Mesendoderm (in vitro differentiated cells): ENCODE results near the gene ADGRV1.
"Not testable (repeated sequence)": the region's sequence is repeated elsewhere in the genome, so short reads cannot be mapped to it uniquely, and the experiment has no call there.

Experiments
- DNase-seq: peaks from one replicate; pipeline ENCODE4 v3.0.0; 2013
- H2AK5ac ChIP-seq: 2 replicates; pipeline ENCODE4 v1.6.1; 2013; ENCODE audit warnings: low read length, inconsistent platforms
- H2BK120ac ChIP-seq: 2 replicates; pipeline ENCODE4 v1.6.1; 2013; ENCODE audit warnings: low read depth, mild to moderate bottlenecking, low read length, moderate library complexity, mixed read lengths
- H2BK15ac ChIP-seq: replicated peaks from 2 replicates; pipeline ENCODE4 v1.6.1; 2013; ENCODE audit warnings: low read depth, mild to moderate bottlenecking, moderate library complexity
- H2BK5ac ChIP-seq: 2 replicates; pipeline ENCODE4 v1.6.1; 2013; ENCODE audit warnings: low read length, inconsistent platforms
- H3K18ac ChIP-seq: 2 replicates; pipeline ENCODE4 v1.6.1; 2013; ENCODE audit warnings: mild to moderate bottlenecking, low read length, mixed read lengths
- H3K23ac ChIP-seq: one replicate; pipeline ENCODE4 v1.6.1; 2013; ENCODE audit warnings: low read length
- H3K27ac ChIP-seq: 2 replicates; pipeline ENCODE4 v1.5.1; 2013; ENCODE audit warnings: low read depth, mild to moderate bottlenecking, inconsistent platforms, low read length, moderate library complexity
- H3K27me3 ChIP-seq: 2 replicates; pipeline ENCODE4 v1.6.1; 2013; ENCODE audit warnings: low read length, control low read depth, mild to moderate bottlenecking, inconsistent platforms; ENCODE audit not compliant: insufficient read depth, poor library complexity
- H3K36me3 ChIP-seq: 2 replicates; pipeline ENCODE4 v1.6.1; 2013; ENCODE audit warnings: low read length, inconsistent platforms; ENCODE audit not compliant: control insufficient read depth, insufficient read depth
- H3K4ac ChIP-seq: one replicate; pipeline ENCODE4 v1.6.1; 2013; ENCODE audit warnings: low read depth, mild to moderate bottlenecking, low read length, moderate library complexity
- H3K4me1 ChIP-seq: 2 replicates; pipeline ENCODE4 v1.6.1; 2013; ENCODE audit warnings: low read depth, low read length, inconsistent platforms; ENCODE audit not compliant: control insufficient read depth
- H3K4me2 ChIP-seq: 2 replicates; pipeline ENCODE4 v1.6.1; 2013; ENCODE audit warnings: low read length
- H3K4me3 ChIP-seq: 2 replicates; pipeline ENCODE4 v1.5.1; 2013; ENCODE audit warnings: mild to moderate bottlenecking, low read length
- H3K56ac ChIP-seq: one replicate; pipeline ENCODE4 v1.6.1; 2013; ENCODE audit warnings: low read length
- H3K79me1 ChIP-seq: 2 replicates; pipeline ENCODE4 v1.6.1; 2013; ENCODE audit warnings: low read length, inconsistent platforms
- H3K79me2 ChIP-seq: 2 replicates; pipeline ENCODE4 v1.6.1; 2013; ENCODE audit warnings: mild to moderate bottlenecking, low read length; ENCODE audit not compliant: control insufficient read depth, insufficient read depth
- H3K9ac ChIP-seq: 2 replicates; pipeline ENCODE4 v1.6.1; 2013; ENCODE audit warnings: low read length, inconsistent platforms
- H4K5ac ChIP-seq: one replicate; pipeline ENCODE4 v1.6.1; 2013; ENCODE audit warnings: low read length
- H4K8ac ChIP-seq: one replicate; pipeline ENCODE4 v1.6.1; 2013; ENCODE audit warnings: low read depth, mild to moderate bottlenecking, control low read depth, low read length, moderate library complexity
- WGBS: extraction: QIAGEN DNeasy Blood & Tissue Kit; methylation state at CpG from one replicate; pipeline ENCODE4 v1.1.7; 2013; ENCODE audit warnings: low lambda C conversion rate, missing lambda C conversion rate; ENCODE audit not compliant: insufficient coverage; ENCODE audit errors: extremely low coverage; 5-methylcytosine and 5-hydroxymethylcytosine counted together

The ADGRV1 gene

GRCh38 chr5:90969945-90970344, 411.3 kb downstream of the ADGRV1 start:
- H4K8ac ChIP-seq, H2BK15ac ChIP-seq, H3K18ac ChIP-seq, H3K23ac ChIP-seq, H2AK5ac ChIP-seq, H3K27me3 ChIP-seq, H3K4me2 ChIP-seq, H3K4me1 ChIP-seq, H3K4ac ChIP-seq, H3K27ac ChIP-seq, H3K79me2 ChIP-seq, H2BK120ac ChIP-seq, H3K36me3 ChIP-seq, H4K5ac ChIP-seq, H2BK5ac ChIP-seq, H3K4me3 ChIP-seq, DNase-seq, H3K56ac ChIP-seq, H3K9ac ChIP-seq, H3K79me1 ChIP-seq: not testable (repeated sequence)
- no CpG with 5 or more reads among the region's 11 CpGs for WGBS

- no peak overlapping the region for H3K27ac ChIP-seq
- H2AK5ac ChIP-seq = no peak overlapping the region
- no peak overlapping the region for H3K9ac ChIP-seq
- H2BK120ac ChIP-seq = no peak overlapping the region
- no peak for DNase-seq
- no peak overlapping the region for H4K5ac ChIP-seq
- H3K56ac ChIP-seq = no peak overlapping the region
- no peaks in the 10 kb centered on the region for H3K27me3 ChIP-seq
- H3K4me2 ChIP-seq = no peak overlapping the region
- H3K4me3 ChIP-seq = no peak overlapping the region
- no peaks in the 10 kb centered on the region for H3K79me2 ChIP-seq
- H3K4me1 ChIP-seq = no peaks in the 10 kb centered on the region
- H3K79me1 ChIP-seq = no peaks in the 10 kb centered on the region
- H3K18ac ChIP-seq = no peak overlapping the region
- WGBS = no CpG with 5 or more reads among the region's 5 CpGs
- no peak overlapping the region for H2BK15ac ChIP-seq
- H3K4ac ChIP-seq = no peak overlapping the region
- H3K23ac ChIP-seq = no peak overlapping the region
- no peak overlapping the region for H4K8ac ChIP-seq
- no peak overlapping the region for H2BK5ac ChIP-seq
- H3K36me3 ChIP-seq = no peaks in the 10 kb centered on the region
Measured at GRCh38 chr5:90981177-90981576, 422.6 kb downstream of the ADGRV1 start.

- no peak overlapping the region for H3K27ac ChIP-seq
- no peaks in the 10 kb centered on the region for H3K4me1 ChIP-seq
- no peak overlapping the region for H2BK120ac ChIP-seq
- H2BK15ac ChIP-seq = no peak overlapping the region
- no peaks in the 10 kb centered on the region for H3K79me2 ChIP-seq
- H3K9ac ChIP-seq = no peak overlapping the region
- no peaks in the 10 kb centered on the region for H3K36me3 ChIP-seq
- no peaks in the 10 kb centered on the region for H3K27me3 ChIP-seq
- no peak overlapping the region for H4K8ac ChIP-seq
- no peak for DNase-seq
- H3K23ac ChIP-seq = no peak overlapping the region
- H3K18ac ChIP-seq = no peak overlapping the region
- no peak overlapping the region for H4K5ac ChIP-seq
- H3K79me1 ChIP-seq = no peaks in the 10 kb centered on the region
- H2BK5ac ChIP-seq = no peak overlapping the region
- no peak overlapping the region for H3K4ac ChIP-seq
- H3K4me2 ChIP-seq = no peak overlapping the region
- no peak overlapping the region for H3K56ac ChIP-seq
- no peak overlapping the region for H2AK5ac ChIP-seq
- no peak overlapping the region for H3K4me3 ChIP-seq
- WGBS = no CpG with 5 or more reads among the region's 1 CpG
Measured at GRCh38 chr5:90981821-90982220, 423.2 kb downstream of the ADGRV1 start.

GRCh38 chr5:90982576-90982975, 424.0 kb downstream of the ADGRV1 start:
- Histone ChIP-seq H3K4me1 (no peaks in the 10 kb centered on the region), H4K5ac (no peak overlapping the region), H3K27me3 (no peaks in the 10 kb centered on the region), H3K9ac (no peak overlapping the region), H3K79me2 (no peaks in the 10 kb centered on the region), H3K4ac (no peak overlapping the region), H3K4me2 (no peak overlapping the region), H4K8ac (no peak overlapping the region), H3K56ac (no peak overlapping the region), H2BK120ac (no peak overlapping the region), H3K36me3 (no peaks in the 10 kb centered on the region), H2AK5ac (no peak overlapping the region), H2BK5ac (no peak overlapping the region), H3K4me3 (no peak overlapping the region), H2BK15ac (no peak overlapping the region), H3K27ac (no peak overlapping the region), H3K23ac (no peak overlapping the region), H3K18ac (no peak overlapping the region), H3K79me1 (no peaks in the 10 kb centered on the region)
- no CpG with 5 or more reads among the region's 4 CpGs for WGBS
- DNase-seq = no peak

GRCh38 chr5:90983148-90983547, 424.6 kb downstream of the ADGRV1 start:
- no peaks in the 10 kb centered on the region for H3K4me1 ChIP-seq
- no peak for DNase-seq
- H4K8ac ChIP-seq = no peak overlapping the region
- no peak overlapping the region for H3K23ac ChIP-seq
- H3K79me2 ChIP-seq = no peaks in the 10 kb centered on the region
- no peaks in the 10 kb centered on the region for H3K36me3 ChIP-seq
- no peak overlapping the region for H2AK5ac ChIP-seq
- H3K27ac ChIP-seq = no peak overlapping the region
- H3K4ac ChIP-seq = no peak overlapping the region
- no CpG with 5 or more reads among the region's 3 CpGs for WGBS
- H2BK5ac ChIP-seq = no peak overlapping the region
- H3K27me3 ChIP-seq = no peaks in the 10 kb centered on the region
- H3K4me3 ChIP-seq = no peak overlapping the region
- H3K56ac ChIP-seq = no peak overlapping the region
- H3K79me1 ChIP-seq = no peaks in the 10 kb centered on the region
- H2BK120ac ChIP-seq = no peak overlapping the region
- H2BK15ac ChIP-seq = no peak overlapping the region
- no peak overlapping the region for H3K4me2 ChIP-seq
- no peak overlapping the region for H3K9ac ChIP-seq
- no peak overlapping the region for H3K18ac ChIP-seq
- no peak overlapping the region for H4K5ac ChIP-seq

GRCh38 chr5:90983711-90984124, 425.1 kb downstream of the ADGRV1 start:
- Histone ChIP-seq H3K23ac (no peak overlapping the region), H2AK5ac (no peak overlapping the region), H3K18ac (no peak overlapping the region), H2BK15ac (no peak overlapping the region), H3K4me3 (no peak overlapping the region), H3K4me1 (no peaks in the 10 kb centered on the region), H3K4ac (no peak overlapping the region), H4K8ac (no peak overlapping the region), H2BK120ac (no peak overlapping the region), H3K56ac (no peak overlapping the region), H2BK5ac (no peak overlapping the region), H3K4me2 (no peak overlapping the region), H3K27me3 (no peaks in the 10 kb centered on the region), H3K27ac (no peak overlapping the region), H3K36me3 (no peaks in the 10 kb centered on the region), H3K9ac (no peak overlapping the region), H4K5ac (no peak overlapping the region), H3K79me1 (no peaks in the 10 kb centered on the region), H3K79me2 (no peaks in the 10 kb centered on the region)
- no peak for DNase-seq
